GM21825 (cell line): Measurements from ENCODE around the gene CBX7.
A peak's percentile ranks its signal among the peaks of the same experiment; 100 is the strongest.
"Not testable (repeated sequence)": the region's sequence is repeated elsewhere in the genome, so short reads cannot be mapped to it uniquely, and the experiment has no call there.

ENCODE experiments used
- ATAC-seq: cut with Tn5 transposase; IDR thresholded peaks from one replicate; pipeline ENCODE4 v1.9.1; 2021; ENCODE audit warnings: mild to moderate bottlenecking, moderate library complexity; ENCODE audit not compliant: unreplicated experiment

CBX7 gene

DNA sequence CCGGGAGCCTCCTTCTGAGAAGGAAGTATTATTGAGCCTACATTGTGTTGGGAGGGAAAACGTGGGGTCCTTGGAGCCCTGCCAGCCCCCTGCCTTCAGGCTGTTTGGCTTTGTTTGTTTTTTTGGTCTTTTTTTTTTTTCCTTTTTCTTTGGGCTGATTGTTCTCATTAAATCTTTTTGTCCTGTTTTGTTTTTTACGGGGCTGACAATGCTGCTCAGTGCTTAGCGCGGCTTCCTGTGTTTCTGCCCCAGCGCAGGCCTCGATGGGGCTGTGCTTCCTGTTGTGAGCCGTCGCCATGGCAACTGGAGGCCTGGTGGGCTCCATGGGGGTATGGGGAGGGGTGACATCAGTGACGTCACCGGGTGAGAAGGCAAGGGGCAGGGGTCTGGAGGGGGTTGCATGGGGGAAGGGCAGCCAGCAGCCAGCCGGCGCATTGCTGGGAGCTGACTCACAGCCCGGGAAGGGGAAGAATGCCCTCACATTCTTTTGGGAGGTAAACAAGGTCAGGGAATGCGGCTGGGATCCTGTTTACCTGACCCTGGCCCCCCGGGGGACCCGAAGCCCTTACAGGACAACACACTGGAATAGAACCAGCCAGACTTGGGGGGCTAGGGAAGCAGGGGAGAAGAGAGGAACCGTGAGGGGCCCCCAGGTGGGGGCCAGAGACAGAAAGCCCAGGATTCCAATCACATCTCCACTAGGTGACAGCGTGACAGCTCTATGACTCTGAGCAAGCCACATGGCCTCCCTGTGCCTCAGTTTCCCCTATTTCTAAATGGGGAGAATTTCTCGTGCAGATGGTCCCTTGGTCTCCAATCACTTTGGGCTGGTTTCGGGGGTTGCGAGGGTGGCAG lies 22.2 kb upstream of the CBX7 start:
- ATAC-seq, result no peak

DNA sequence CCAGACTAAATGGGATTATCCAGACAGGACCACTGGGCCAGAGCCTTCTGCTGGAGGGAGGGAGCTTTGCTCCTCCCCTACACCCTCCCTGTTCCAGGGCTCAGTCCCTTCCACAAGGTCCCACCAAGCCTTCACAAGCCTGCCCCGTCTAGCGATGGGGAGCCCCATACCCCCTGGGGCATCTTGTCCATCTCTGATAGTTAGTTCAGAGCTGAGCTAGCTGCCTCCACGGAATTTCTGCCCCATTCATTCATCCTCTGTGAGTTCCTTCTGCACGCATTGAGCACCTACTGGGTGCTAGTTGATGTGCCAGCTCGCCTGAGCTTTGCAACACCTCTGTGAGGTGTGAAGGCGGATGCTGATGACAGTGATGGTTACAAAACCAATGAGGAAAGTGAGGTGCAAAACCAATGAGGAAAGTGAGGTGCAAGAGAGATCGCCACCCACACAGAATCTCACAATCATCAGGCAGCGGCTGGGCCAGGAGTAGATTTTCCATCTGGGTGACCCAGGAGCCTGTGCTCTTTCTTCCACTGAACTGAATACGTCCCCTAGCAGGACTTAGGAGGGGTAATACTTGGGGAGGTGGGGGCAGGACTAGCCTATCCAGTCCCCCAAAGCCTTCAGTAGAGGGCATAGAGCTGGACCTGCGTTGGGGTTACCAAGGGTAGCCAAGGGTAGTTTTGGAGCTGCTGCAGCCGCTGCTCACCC lies 21.5 kb upstream of the CBX7 start:
- no peak for ATAC-seq

DNA sequence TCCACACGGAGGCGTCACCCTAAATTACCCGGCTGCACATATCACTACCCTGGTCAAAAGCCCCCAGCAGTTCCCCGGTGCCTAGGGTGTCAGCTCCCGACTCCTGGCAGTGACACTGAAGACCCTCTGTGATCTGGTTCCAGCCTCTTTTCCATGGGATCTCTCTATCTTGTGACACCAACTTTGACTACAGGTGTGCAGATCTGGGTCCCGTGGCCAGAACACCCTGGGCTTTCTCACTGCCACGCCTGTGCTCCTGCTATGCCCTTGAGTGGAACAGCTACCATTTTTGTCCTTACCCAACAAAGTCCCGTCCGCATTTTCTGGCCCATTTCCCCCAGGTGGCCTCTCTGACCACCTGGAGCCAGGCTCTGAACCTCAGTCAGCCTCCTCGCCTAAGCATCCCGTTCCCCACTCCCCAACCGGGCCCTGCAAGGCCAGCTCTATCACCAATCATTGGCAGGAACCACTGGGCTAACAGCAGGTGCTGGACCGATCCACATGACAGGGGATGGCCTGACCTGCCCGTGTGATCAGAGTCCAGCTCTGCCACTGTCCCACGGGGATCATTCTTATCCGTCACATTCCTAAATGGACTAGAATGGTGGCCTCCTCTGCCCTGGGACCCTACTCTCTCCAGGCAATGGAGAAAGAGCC lies 20.7 kb upstream of the CBX7 start:
- ATAC-seq, result no peak

DNA sequence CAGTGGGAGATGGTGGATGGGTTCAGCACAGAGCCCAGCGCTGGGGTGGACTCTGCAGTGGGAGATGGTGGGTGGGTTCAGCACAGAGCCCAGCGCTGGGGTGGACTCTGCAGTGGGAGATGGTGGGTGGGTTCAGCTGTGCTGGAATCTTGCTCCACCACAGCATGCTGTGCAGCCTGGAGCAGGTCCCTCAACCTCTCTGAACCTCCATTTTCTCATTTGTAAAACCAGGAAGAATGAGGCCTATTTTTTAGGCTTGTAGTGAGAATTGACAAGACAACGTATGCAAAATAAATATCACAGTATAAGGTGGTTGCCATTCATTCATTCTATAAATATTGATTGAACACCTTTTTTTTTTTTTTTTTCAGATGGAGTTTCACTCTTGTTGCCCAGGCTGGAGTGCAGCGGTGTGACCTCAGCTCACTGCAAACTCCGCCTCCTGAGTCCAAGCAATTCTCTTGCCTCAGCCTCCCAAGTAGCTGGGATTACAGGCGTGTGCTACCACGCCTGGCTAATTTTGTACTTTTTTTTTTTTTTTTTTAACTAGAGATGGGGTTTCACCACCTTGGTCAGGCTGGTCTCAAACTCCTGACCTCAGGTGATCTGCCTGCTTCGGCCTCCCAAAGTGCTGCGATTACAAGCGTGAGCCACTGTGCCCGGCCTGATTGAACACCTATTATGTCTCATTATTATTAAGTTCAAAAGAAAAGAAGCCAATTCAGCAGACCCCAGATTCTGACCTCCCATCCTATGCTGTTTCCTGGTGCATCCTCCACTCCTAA lies 20.0 kb upstream of the CBX7 start:
- ATAC-seq, result not testable (repeated sequence)

DNA sequence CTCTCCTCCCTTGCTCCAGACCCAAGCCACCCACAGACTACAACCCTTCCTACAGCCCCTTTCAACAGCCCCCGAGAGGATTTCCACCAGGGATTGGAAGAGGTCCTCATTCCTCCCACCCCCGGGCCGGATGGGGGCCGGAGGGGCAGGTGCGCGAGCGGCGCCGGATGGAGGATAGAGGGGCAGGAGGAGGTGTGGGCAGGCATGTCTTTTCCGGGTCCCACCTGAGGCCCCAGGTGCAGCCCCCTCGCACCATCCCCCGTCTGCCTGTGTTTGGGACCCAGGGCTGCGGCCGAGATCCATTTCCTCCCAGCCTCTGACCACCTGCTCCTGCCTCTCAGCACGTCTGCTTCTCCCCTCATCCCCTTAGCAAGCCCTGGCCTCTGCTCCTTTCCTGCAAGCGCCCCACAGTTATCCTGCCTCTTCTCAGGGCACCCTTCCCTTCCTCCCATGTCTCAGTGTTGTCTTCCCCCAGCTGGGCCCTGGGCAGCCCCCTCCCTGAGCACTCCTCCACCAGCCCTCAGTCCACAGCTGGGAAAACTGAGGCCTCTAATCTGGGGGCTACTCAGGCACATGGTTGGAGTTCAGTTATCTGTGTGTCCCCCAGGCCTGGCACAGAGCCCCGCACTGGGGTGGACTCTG lies 19.3 kb upstream of the CBX7 start:
- ATAC-seq, result no peak

DNA sequence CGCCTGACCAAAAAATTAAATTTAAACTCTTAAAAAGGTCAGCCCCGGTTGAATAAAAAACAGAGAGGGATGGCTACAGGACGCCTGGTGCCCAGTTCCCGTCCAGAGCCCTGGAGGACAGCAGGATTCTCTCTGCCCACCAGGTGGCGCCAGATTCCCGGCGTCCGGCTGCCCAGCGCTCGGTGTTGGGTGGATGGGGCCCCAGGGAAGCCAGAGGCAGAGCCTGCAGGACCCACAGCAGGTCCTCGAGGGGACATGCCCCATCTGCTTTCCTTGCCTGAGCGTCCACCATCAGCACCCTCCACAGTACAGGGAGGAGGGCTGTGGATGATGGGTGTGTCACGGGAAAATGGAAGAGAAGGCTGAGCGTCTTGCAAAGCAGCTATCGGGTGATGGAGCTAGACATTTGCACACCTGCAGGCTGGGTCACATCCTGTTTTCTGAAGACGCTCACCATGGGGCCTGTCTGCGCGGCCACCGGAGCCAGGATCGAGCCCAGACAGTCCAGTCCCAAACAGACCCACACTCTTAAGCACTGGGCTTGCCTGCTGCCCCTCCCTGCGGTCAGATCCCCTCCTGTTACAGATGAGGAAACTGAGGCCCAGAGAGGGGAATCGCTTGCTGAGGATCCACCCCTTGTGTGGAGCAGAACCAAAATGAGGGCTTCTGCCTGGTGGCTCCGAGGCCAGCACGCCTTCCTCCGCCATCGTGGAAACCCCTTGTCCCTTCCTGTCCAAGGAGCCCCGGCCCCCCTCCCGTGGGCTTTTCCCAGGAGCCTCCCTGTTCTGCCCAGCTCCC lies 18.5 kb upstream of the CBX7 start:
- no peak for ATAC-seq

DNA sequence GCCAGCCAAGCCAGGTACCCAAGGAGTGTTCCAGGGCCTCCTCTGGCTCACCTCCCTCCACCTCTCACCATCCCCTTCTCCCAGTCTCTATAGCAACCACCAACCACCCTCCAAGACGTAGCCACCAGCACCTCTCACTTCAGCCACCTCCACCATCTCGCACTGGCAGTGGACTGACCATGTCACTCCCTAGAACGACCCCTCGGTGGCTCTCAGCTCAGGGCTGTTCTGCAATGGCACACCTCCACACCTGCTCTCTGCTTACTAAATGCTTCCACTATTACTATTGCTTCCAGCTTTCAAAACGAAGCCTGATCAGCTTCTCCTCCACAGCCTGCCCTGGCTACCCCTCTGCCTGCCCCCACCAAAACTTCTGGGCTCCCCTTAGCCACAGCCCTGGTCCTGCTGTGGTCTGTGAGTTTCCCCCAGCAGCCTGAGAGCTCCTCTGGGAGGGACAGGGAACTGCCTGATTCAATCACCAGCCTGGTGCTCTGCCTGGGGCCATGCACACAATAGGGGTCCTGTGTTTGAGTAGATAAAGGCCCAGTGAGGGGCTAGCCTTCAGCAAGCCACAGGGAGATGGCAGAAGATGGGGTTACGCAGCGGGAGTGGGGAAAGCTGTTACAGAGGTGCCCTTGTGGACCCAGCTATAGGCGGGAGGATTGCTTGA lies 17.5 kb upstream of the CBX7 start:
- no peak for ATAC-seq

DNA sequence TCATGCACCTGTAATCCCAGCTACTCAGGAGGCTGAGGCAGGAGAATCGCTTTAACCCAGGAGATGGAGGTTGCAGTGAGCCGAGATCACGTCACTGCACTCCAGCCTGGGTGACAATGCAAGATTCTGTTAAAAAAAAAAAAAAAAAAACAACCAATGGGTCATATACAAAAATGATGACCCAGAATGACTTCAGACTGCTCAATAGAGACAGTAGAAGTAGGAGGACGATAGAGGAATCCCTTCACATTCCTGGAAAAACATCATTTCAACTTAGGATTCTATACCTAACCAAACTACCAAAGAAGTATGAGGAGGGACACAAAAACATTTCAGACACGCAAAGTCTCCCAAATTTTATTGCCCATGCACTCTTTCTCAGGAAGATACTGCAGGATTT lies 14.1 kb upstream of the CBX7 start:
- no peak for ATAC-seq

DNA sequence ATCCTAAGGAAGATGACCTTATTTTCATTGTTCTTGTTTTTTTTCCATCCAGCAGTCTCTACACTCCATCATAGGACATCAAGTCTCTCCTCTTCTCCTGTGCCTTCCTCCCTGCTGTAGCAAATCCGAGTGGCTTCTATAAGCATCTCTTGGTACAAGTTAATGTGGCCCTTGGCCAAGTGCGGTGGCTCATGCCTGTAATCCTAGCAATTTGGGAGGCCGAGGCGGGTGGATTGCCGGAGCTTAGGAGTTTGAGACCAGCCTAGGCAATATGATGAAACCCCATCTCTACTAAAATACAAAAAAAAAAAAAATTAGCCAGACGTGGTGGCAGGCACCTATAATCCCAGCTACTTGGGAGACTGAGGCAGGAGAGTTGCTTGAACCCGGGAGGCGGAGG lies 3.6 kb upstream of the CBX7 start:
- ATAC-seq, result not testable (repeated sequence)

DNA sequence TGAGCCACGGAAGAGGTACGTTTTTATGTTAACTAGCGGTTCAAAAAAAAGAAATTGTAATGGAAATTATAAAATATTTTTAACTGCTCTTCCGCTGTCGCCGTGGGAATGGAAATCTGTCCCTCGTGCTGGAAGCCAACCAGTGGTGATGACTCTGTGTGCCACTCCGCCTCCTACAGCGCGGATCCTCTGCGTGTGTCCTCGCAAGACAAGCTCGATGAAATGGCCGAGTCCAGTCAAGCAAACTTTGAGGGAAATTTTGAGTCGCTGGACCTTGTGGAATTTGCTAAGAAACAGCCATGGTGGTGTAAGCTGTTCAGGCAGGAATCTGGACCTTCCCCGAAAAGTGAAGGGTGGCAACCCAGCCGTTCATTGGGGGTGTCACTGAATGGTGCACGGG lies 2.9 kb upstream of the CBX7 start:
- no peak for ATAC-seq

DNA sequence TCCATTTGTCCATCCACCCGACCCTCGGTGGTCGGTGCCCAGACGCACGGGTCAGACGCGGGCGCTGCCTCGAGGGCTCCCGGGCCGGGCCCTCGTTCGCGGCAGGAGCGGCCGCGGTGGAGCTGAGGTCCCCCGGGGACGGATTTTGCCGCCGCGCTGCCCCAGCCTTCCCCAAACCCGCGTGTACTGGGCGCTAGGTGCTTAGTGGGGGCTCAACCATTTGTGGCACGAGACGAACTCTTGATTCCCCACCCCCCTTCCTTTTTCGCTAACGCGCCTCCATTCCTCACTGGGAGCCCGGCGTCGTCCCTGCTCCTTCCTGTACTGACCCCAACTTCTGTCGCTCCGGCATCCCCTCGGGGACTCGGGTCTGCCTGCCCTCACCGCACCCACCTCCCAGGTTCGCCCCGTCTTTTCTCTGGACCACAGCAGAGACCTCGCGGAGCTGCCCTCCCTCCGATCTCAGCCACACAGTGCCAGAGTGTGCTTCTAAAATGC lies 789 bp upstream of the CBX7 start:
- peak; percentile 6 for ATAC-seq

DNA sequence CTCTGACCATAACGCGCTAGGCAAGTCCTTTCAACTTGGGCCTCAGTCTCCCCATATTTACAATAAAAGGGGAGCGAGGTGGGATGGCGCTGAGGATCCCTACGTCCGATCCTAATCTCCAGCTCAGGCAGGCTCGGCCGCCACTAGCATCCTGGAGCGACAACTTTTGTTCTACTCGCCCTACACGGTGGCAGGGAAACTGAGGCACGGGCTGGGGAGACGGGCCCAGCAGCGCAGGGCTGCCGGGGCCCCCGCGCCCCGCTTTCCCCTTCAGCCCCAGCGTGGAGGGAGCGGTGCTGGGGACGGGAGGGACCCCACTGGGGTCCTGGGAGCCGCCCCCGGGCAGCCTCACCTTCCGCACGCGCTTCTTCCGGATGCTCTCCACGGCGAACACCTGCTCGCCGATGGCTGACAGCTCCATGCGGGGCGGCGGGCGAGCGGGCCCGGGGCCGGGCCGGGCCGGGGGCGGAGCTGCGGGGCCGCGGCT lies 413 bp downstream of the CBX7 start:
- no peak for ATAC-seq

DNA sequence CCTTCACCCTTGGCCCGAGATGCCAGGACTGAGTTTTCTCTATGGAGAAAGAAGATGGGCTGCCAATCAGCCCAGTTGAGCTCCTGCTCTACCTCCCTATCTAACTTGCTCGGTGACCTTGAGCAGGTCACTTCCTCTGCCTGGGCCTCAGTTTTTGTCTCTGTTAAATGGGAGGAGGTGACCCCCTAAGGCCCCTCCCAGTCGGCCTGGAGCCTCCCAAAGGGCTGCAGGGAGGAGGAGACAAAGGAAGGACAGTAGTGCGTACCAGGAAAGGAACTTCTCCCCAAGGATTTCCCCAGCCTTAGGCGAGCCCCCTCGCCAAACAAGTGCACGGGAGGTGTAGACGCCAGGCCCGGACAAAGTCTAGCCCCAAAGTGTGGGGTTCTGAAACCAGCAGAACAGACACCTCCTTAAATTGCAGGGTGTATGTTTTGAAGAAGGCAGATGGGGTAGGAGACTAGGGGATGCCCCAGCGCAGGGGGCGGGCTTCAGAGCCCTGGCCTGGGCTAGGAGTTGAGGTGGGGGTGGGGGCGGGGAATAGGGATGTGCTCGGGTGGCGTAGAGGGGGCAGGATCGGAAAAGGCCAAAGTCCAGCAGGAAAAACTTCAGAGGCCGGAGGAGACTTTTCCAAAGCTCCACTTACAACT lies 1.0 kb downstream of the CBX7 start:
- ATAC-seq, result no peak

DNA sequence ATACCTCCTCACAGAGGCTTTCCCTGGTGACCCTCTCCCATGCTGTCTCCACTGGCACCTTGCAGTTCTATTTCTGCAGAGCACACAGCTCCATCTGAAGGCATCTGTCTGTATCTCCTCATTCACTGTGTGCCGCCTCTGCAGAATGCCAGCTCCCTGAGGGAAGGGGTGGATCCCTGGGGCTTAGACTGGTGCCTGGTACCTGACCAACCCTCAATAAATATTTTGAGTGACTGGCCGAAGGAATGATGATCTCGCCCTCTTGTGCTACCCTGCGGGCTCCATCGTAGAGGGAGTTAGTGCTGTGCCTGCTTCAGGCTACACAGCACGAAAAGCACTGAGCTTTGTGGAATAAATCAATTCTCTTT lies 1.6 kb downstream of the CBX7 start:
- no peak for ATAC-seq

DNA sequence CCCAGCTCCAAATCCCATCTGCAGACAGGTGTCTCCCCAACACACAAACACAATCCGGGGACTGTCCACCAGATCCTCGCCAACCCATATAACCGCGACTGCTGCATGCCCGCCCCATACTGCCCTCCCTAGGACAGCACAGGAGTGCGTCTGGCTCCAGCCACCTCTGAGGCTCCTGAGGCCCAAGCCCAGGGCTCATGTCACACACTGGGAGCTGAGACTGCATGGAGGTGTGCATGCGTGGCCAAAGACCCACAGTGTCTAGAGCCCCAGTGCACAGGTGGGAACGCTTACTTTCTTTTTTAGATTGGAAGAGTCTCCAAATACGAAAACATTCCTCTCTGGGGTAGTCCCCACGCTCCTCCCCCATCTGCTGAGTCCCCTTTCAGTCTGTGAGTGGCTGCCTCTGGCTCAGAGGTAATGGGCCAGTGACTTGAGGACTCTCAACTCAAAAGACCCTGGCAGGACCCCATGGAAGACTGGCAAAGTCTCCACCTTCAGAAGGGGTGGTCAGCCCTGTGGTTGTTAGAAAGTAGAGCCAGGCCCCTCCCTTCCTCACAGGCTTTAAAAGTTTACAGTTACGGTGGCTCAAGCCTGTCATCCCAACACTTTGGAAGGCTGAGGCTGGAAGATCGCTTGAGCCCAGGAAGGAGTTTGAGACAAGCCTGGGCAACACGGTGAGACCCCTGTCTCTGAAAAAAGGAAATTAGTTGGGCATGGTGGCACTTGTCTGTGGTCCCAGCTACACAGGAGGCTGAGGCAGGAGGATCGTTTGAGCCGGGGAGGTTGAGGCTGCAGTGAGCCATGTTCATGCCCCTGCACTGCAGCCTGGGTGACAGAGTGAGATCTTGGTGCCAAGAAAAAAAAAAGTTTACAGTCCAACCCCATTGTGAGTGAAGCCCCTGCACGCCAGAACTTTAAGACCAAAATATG lies 2.3 kb downstream of the CBX7 start:
- no peak for ATAC-seq

DNA sequence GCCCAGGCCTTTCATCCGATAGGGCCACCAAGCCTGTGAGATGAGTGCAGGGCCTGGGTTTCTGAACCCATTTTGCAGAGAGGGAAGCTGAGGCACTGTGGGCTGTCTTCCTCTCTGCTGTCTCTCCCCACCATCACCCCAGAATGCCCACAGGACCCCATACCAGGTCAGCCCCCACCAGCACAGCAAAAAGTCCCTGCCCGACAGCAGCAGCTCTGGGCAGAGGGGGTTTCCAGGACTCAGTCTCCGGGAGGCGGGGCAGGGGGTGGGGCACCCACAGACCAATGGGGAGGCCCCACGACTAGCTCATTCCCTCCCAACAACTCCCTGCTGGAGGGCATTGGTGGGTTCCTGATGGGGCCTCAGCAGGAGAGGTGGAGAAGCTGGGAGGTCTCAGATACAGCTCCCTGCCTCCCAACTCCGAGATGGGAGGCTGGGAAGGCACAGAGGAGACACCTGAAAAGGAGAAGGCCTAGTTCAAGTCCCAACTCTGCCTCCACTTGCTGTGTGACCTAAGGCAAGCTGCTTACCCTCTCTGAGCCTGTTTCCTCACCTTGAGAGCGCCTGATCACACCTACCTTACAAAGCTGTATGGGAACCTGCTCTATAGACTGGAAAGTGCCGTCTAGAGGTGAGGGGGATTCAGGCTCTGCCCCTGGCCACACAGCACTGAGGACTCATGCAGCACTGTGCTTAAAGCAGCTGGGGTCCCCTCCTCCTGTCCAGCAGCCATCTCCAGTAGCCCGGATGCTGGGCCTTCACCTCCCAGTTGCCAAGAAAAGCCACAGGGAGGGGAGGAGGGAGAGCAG lies 3.5 kb downstream of the CBX7 start:
- no peak for ATAC-seq
